NCI-H2081 treated with DMSO at 0.1 percent for 48 hours (cell line): Measurements from ENCODE around the gene TNC.

Source experiments
- DNase-seq: peaks from one replicate; lab custom pipeline; 2025; lab: John Stamatoyannopoulos, UW

TNC gene

GRCh38 chr9:115103746-115104477, 14.0 kb downstream of the TNC start:
- no peak for DNase-seq

DNA sequence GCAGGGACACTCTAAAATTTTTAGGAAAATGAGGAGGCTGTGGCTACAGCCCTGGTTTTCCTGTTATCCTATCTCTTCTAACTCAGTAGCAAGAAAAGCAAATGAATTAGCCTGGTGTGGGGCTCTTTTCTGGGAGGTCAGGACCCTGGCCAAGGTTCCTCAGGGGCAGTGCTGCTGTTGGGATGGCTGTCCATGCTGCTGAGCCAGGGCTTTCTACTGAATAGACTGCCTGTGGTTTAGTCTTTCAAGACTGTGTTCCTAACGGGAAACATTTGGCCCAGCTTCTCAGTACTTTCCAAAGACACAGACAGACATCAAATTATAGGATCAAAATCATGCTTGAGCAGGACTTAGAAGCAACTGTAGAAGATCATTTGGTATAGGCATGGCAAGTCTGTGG, 18.1 kb downstream of the TNC start:
- DNase-seq, result no peak

- DNase-seq, result no peak
Measured at GRCh38 chr9:115098226-115098965, 19.6 kb downstream of the TNC start.

DNA sequence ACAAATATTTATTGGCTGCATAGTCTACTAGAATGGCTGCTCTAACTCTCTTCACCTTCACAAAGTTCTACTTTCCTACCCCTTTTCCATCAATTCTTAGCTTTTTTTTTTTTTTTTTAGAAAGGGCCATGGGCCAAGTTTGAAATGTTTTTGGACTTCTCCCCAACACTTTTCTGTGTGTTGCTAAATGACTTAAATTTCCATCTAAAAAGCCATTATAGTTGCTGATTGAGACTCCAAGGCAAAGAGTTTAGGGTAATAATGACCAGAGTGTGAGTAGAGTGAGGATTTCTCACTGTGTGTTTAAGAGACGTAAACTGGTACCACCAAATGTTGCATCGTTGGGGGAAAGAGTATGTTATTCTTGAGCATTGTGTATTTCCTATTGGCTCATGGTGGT, 24.4 kb downstream of the TNC start:
- DNase-seq, result no peak

- DNase-seq, result no peak
Measured at GRCh38 chr9:115090486-115090885, 27.5 kb downstream of the TNC start.

DNA sequence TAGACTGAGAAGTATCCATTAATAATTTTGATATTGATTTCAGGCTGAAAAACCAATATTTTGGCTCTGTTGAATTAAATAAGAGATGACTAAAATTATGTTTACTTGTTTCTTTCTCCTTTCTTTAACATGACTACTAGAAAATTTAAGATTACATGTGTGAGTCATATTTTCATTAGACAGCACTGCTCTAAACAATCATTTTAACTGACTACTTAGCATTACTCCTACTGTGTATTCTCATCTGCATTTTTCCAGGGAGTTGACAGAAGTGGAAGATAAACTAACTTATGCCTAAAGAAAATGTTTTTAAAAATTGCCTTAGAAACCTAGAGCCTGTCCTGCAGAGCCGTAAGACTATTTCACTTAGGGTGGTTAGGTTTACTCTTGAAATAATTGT, 29.1 kb downstream of the TNC start:
- DNase-seq, result no peak

- DNase-seq, result no peak
Measured at GRCh38 chr9:115086886-115087285, 31.1 kb downstream of the TNC start.

DNA sequence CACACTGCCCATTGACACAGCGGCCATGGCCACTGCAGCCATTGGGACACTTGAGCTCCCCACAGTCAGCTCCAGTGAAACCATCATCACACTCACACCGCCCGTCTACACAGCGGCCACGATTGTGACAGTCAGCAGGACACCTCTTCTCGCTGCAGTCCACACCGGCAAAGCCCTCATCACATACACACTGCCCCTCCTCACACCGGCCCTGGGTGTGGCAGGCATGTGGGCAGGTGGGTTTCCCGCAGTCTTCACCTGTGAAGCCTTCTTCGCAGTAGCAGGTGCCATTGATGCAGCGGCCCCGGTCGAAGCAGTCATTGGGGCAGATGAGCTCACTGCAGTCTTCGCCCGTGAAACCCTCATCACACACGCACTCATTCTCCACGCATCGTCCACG, 31.5 kb downstream of the TNC start:
- no peak for DNase-seq

DNA sequence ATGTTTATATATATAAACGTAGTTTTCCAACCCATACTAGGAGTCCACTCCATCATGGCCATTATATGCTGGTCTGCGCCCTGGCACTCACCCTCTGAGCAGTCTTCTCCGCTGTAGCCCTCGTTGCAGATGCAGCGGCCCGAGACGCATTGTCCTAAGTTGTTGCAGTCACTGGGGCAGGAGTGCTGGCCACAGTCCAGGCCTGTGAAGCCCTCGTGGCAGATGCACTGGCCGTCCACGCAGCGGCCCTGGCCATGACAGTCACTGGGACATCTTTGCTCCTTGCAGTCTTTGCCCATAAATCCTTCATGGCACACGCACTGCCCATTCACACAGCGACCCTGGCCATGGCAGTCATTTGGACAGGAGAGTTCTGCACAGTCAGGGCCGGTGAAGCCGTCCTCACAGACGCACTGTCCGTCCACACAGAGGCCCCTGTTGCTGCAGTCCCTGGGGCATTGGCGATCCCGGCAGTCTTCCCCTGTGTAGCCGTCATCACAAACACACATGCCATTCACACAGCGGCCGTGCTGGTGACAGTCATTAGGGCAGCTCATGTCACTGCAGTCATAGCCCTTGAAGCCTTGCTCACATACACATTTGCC, 32.1 kb downstream of the TNC start:
- DNase-seq, result no peak

DNA sequence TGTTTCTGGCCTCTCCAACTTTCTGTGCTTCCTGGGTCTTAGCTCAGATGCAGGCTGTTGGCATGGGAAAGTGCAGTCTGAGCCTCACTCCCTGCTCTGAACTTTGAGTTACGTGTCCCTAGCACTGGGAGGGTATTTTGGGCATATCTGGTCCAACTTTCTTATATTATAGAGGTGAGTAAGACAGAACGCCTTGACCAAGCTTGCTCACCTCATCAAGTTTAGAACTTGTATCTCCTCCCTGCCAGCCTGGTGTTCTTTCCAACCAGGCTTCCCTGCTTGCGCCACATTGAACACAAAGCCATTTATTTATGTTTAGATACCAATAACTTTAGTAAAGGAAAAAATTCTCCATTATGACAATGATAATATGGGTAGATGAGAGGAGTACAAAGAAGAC, 33.2 kb downstream of the TNC start:
- DNase-seq, result no peak

DNA sequence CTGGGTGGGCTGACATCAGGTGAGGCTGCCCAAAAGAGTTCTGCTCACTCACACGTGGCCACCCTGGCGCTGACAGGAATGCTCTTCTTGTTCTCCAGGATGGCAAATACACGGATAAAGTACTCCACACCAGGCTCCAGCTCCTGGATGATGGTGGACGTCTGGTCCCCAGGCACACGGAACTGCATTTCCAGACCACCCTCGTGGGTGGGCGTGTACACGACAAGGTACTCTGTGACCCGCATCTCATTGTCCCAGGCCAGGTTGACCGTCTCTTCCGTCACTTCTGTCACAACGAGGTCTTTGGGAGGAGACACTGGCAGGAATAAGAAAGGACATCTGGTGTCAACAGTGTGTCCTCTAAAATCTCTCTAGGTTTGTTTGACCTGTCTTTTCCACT, 33.8 kb downstream of the TNC start:
- no peak for DNase-seq

DNA sequence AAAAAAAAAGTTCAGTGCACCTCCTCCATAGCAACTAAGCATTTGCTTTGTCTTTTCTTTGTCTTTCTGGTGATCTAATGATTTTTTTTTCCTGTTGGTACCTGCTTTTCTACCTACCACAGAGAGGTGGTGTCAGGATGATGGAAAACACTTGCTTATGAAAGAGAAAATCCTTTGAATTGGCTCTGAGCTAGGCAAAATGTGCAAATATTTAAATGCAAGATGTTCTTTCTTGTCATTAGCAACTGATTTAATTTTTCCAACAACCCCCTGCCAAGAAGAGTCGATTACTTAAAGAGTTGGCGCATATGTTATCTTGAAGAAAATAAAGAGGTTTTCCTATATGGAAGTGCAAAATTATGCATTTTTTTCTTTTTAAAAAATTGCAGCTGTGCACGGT, 37.7 kb downstream of the TNC start:
- no peak for DNase-seq

DNA sequence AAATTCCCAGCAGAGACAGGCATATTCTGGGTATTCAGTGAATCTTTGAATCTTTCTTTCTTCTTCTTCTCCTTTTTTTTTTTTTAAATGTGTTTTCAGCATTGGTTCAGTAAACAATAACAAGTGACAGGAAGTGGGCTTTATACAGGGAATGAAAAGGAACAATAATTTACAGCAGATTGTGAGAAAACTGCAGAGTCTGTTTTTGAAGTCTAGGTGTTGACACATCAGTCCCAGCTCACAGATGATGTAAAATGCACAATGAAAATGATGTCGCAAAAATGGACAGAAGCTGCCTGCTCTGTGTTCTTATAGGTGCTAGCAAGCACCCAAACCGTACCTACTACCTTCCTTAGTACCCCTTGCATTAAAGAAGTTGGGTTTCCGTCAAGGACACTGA, 38.8 kb downstream of the TNC start:
- no peak for DNase-seq

- no peak for DNase-seq
Measured at GRCh38 chr9:115073456-115073855, 44.5 kb downstream of the TNC start.

DNA sequence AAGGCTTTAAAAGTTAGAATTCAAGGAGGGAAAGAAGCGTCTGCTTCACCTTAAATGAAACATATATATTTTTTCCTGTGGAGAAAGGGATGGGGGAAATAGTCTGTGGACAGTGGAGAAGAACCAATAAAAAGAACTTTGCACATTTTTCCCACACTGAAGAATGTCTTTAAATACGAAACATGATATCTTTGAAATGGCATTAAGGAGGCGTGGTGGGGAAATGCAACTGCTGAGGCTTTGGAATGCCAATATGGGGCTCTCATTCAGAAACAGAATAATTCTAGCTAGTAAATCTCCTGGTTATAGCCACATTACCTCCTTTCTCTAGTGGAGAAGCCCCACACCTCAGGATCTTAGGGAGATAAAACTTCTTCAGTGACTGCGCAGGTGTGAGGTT, 46.8 kb downstream of the TNC start:
- no peak for DNase-seq

GRCh38 chr9:115069771-115070170, 48.2 kb downstream of the TNC start:
- DNase-seq, result no peak

DNA sequence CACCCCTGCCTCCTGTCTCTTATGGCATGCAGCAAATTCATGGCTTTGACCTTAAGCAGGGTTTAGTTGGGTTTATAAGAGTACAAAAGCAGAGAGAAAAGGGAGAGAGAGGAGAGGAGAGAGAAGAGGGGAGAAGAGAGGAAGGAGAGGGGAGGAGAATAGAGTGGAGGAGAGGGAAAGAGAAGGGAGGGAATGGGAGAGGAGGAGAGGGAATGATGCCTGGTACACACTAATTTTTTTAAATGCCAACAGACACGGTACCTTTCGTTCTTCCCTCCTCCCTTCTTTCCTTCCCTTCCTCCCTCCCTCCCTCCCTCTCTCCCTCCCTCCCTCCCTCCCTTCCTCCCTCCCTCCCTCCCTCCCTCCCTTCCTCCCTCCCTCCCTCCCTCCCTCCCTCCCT, 48.7 kb downstream of the TNC start:
- no peak for DNase-seq

DNA sequence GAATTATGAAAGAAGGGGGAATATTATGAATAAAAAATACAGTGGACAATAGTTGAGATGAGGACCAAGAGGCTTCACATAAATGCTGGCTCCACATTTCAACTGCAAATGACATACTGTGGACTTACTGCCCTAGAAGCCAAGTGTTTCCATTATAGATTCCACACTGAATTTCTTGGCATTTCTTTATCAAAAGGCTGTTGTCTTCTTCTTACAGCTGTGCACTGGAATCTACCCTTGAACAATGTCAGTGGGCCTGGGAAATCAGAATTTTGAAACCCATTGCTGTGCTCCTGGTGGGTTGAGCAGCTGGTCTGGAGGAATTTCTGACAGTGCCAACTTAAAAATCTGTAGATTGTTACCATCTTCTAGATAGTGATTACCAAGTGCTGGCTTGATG, 49.9 kb downstream of the TNC start:
- DNase-seq, result no peak

GRCh38 chr9:115063058-115063845, 54.7 kb downstream of the TNC start:
- DNase-seq, result no peak

GRCh38 chr9:115058684-115059315, 59.2 kb downstream of the TNC start:
- DNase-seq, result no peak

DNA sequence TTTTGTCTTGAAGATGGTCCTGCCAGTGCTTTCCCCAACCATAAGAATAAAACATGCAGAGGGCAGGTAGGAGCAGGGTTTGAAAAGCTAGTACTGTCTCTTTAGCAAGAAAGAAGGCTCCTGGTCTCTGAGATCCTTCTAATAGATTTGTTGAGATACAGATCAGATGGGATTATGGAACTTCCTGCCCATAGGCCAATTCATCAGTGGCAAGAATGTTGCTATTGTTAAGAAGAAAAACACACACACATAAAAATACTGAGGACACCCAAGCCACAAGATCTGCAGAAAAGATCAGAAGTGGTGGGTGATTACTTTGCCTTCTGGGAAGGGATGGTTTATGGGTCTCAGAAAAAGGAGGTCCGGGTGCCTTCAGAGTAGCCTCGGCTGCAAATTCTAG, 59.8 kb downstream of the TNC start:
- DNase-seq, result no peak

GRCh38 chr9:115057559-115057958, 60.4 kb downstream of the TNC start:
- DNase-seq, result no peak
